HEK293 (cell line): ENCODE measurements around the gene PMEL.
"Not testable (repeated sequence)": the region's sequence is repeated elsewhere in the genome, so short reads cannot be mapped to it uniquely, and the experiment has no call there.

Experiments used
- CTCF ChIA-PET: fragments of 350-600 bp; formaldehyde crosslinking; extraction: SDS; loops from one replicate; lab custom pipeline; 2021; ENCODE audit warnings: antibody characterized with exemption; lab: Yijun Ruan, JAX
- POLR2A ChIA-PET: fragments of 300-600 bp; formaldehyde crosslinking; extraction: SDS; loops from one replicate; lab custom pipeline; 2020; ENCODE audit warnings: antibody characterized with exemption, inconsistent platforms; lab: Yijun Ruan, JAX
- H3K27ac ChIP-seq: fragments of 200-500 bp; sonication (Bioruptor generic); 2 replicates; pipeline ENCODE4 v1.5.1; 2014; ENCODE audit warnings: low read depth, low read length, control low read depth, inconsistent platforms; ENCODE audit errors: extremely low read depth
- H3K36me3 ChIP-seq, 2 experiments: fragments of 200-500 bp in 1 of 2; sonication (Bioruptor generic) in 1 of 2; 1 replicate in 1 of 2; 2 replicates in 1 of 2; pipeline ENCODE4 v1.5.1; 2014 to 2017; ENCODE audit warnings: inconsistent platforms in 2 of 2, low read length in 2 of 2; ENCODE audit not compliant: control insufficient read depth in 2 of 2, insufficient read depth in 1 of 2
- H3K4me1 ChIP-seq: fragments of 200-500 bp; sonication (Bioruptor generic); 2 replicates; pipeline ENCODE4 v1.5.1; 2014; ENCODE audit warnings: mild to moderate bottlenecking, low read length, inconsistent platforms; ENCODE audit not compliant: control insufficient read depth, insufficient read depth
- H3K4me3 ChIP-seq: 2 replicates; pipeline ENCODE4 v1.5.1; 2011; ENCODE audit warnings: low read depth, mild to moderate bottlenecking, control low read depth, low read length, moderate library complexity
- H3K9me3 ChIP-seq: fragments of 200-500 bp; sonication (Bioruptor generic); 2 replicates; pipeline ENCODE4 v1.5.1; 2014; ENCODE audit warnings: low read depth, low read length, inconsistent platforms; ENCODE audit not compliant: control insufficient read depth, insufficient read depth
- KLF1 ChIP-seq: fragments of 450-650 bp; formaldehyde crosslinking; IDR thresholded peaks from 2 replicates; pipeline ENCODE4 v1.5.1; 2016; ENCODE audit warnings: missing biosample characterization, missing genetic modification characterization
- PRDM1 ChIP-seq: fragments of 450-650 bp; formaldehyde crosslinking; IDR thresholded peaks from 2 replicates; pipeline ENCODE4; 2016; ENCODE audit warnings: missing biosample characterization, missing genetic modification characterization
- ZFHX2 ChIP-seq: fragments of 450-650 bp; formaldehyde crosslinking; conservative IDR thresholded peaks from 2 replicates; pipeline ENCODE4 v1.5.1; 2016; ENCODE audit warnings: missing biosample characterization, missing genetic modification characterization
- ZNF112 ChIP-seq: fragments of 450-650 bp; formaldehyde crosslinking; IDR thresholded peaks from 2 replicates; pipeline ENCODE4 v1.5.0; 2017; ENCODE audit warnings: missing biosample characterization, missing genetic modification characterization
- ZNF121 ChIP-seq: fragments of 450-650 bp; formaldehyde crosslinking; IDR thresholded peaks from 2 replicates; pipeline ENCODE4 v1.5.1; 2016; ENCODE audit warnings: missing biosample characterization, missing genetic modification characterization
- ZNF292 ChIP-seq: fragments of 450-650 bp; formaldehyde crosslinking; IDR thresholded peaks from 2 replicates; pipeline ENCODE4 v1.5.1; 2016; ENCODE audit warnings: low read depth, missing biosample characterization, missing genetic modification characterization, borderline replicate concordance
- ZNF394 ChIP-seq: fragments of 450-650 bp; formaldehyde crosslinking; IDR thresholded peaks from 2 replicates; pipeline ENCODE4 v1.5.1; 2016; ENCODE audit warnings: missing biosample characterization, missing genetic modification characterization, mild to moderate bottlenecking, moderate library complexity, borderline replicate concordance
- ZNF433 ChIP-seq: fragments of 450-650 bp; formaldehyde crosslinking; IDR thresholded peaks from 2 replicates; pipeline ENCODE4 v1.5.1; 2016; ENCODE audit warnings: missing biosample characterization, missing genetic modification characterization, low read depth
- ZNF664 ChIP-seq: fragments of 450-650 bp; formaldehyde crosslinking; IDR thresholded peaks from 2 replicates; pipeline ENCODE4 v1.5.1; 2016; ENCODE audit warnings: missing biosample characterization, missing genetic modification characterization
- TF ChIP-seq, protein P1 (sequence below): fragments of 450-650 bp; formaldehyde crosslinking; optimal IDR thresholded peaks from 2 replicates; pipeline ENCODE3; 2016; ENCODE audit warnings: missing biosample characterization, mild to moderate bottlenecking, missing genetic modification characterization

PMEL gene

GRCh38 chr12:55984861-55985260, 19.0 kb upstream of the PMEL start:
- no peak overlapping the region for H3K4me3 ChIP-seq

GRCh38 chr12:55983232-55983842, 17.5 kb upstream of the PMEL start:
- Histone ChIP-seq H3K9me3 (no peaks in the 10 kb centered on the region), H3K4me3 (no peak overlapping the region), H3K4me1 (no peaks in the 10 kb centered on the region), H3K36me3 (peaks cover 43 to 78% of the 10 kb centered on the region in 2 experiments), H3K27ac (no peak overlapping the region)
- ChIA-PET CTCF (interaction anchor here (0.7 to 3.8 kb wide), 3 partner anchors 12 to 244 kb away, joined by 5 to 19 read pairs (median 7); no protein-coding TSS in a partner anchor), POLR2A (interaction anchor here (0.7 to 6.4 kb wide), 3 partner anchors 9 to 154 kb away, joined by 4 to 66 read pairs (median 4); partner anchors contain the start of genes DNAJC14, RAB5B and SUOX)
- peak; percentile 12; the same call in 1 of the 2 replicates for TF ChIP-seq ZNF394 (tag by site-specific recombination)
- no peak for TF ChIP-seq ZNF292 (tag by site-specific recombination)
- TF ChIP-seq ZNF112, result no peak

More at GRCh38 chr12:55984861-55985260, 19.0 kb upstream of the PMEL start:
- Histone ChIP-seq H3K27ac (no peak overlapping the region), H3K9me3 (no peaks in the 10 kb centered on the region), H3K4me1 (no peaks in the 10 kb centered on the region), H3K36me3 (peaks cover 51 to 81% of the 10 kb centered on the region in 2 experiments)
- TF ChIP-seq ZNF433 (tag by site-specific recombination) (no peak), ZNF664 (peak; percentile 80)
- POLR2A ChIA-PET, result interaction anchor here (0.9 to 6.4 kb wide), 5 partner anchors 8 to 167 kb away, joined by 3 to 66 read pairs (median 3); partner anchors contain the start of genes ORMDL2, RAB5B and SARNP
- CTCF ChIA-PET, result interaction anchor here (0.7 to 4.0 kb wide), 4 partner anchors 11 to 247 kb away, joined by 3 to 35 read pairs (median 7); partner anchors contain the start of gene SUOX

- ChIA-PET POLR2A (interaction anchor here (0.5 to 6.4 kb wide), 5 partner anchors 8 to 707 kb away, joined by 3 to 66 read pairs (median 4); partner anchors contain the start of genes RAB5B and SUOX), CTCF (interaction anchor here (0.6 to 3.8 kb wide), 7 partner anchors 13 to 243 kb away, joined by 3 to 19 read pairs (median 4); no protein-coding TSS in a partner anchor)
- Histone ChIP-seq H3K36me3 (peaks cover 38 to 79% of the 10 kb centered on the region in 2 experiments), H3K9me3 (no peaks in the 10 kb centered on the region), H3K4me3 (no peak overlapping the region), H3K4me1 (no peaks in the 10 kb centered on the region), H3K27ac (no peak overlapping the region)
- TF ChIP-seq, protein P1, sequence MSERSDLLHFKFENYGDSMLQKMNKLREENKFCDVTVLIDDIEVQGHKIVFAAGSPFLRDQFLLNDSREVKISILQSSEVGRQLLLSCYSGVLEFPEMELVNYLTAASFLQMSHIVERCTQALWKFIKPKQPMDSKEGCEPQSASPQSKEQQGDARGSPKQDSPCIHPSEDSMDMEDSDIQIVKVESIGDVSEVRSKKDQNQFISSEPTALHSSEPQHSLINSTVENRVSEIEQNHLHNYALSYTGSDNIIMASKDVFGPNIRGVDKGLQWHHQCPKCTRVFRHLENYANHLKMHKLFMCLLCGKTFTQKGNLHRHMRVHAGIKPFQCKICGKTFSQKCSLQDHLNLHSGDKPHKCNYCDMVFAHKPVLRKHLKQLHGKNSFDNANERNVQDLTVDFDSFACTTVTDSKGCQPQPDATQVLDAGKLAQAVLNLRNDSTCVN (tag by site-specific recombination), result no peak
- TF ChIP-seq ZNF394 (tag by site-specific recombination) (no peak), ZNF121 (tag by site-specific recombination) (peak; percentile 89), KLF1 (tag by site-specific recombination) (no peak)
Observed at GRCh38 chr12:55982319-55982936, 16.6 kb upstream of the PMEL start.

GRCh38 chr12:55981882-55982281, 16.0 kb upstream of the PMEL start:
- H3K36me3 ChIP-seq, result peaks cover 32 to 79% of the 10 kb centered on the region in 2 experiments
- ChIA-PET POLR2A (interaction anchor here (0.5 to 6.4 kb wide), 4 partner anchors 8 to 707 kb away, joined by 3 to 66 read pairs (median 4); partner anchors contain the start of gene RAB5B), CTCF (interaction anchor here (0.6 to 3.8 kb wide), 10 partner anchors 14 to 243 kb away, joined by 3 to 19 read pairs (median 4); no protein-coding TSS in a partner anchor)
- TF ChIP-seq ZFHX2 (tag by site-specific recombination), result peak; percentile 45; the same call in 1 of the 2 replicates
- 0 out of 2 replicates have a peak, but pooled peaks have one; percentile 54 for TF ChIP-seq PRDM1 (tag by site-specific recombination)
- not testable (repeated sequence) for H3K27ac ChIP-seq, H3K4me3 ChIP-seq, H3K4me1 ChIP-seq, H3K9me3 ChIP-seq
